KBM-7 (cell line): ENCODE measurements around the gene KRTAP3-3.
"Not testable (repeated sequence)": the region's sequence is repeated elsewhere in the genome, so short reads cannot be mapped to it uniquely, and the experiment has no call there.

Experiments
- DNase-seq: peaks from one replicate; pipeline ENCODE4 v3.0.0-alpha.2; 2015
- in situ Hi-C: fragments of 300-500 bp; cut with MboI; formaldehyde crosslinking; loops from 2 replicates; pipeline ENCODE4 v1.14.3; 2020; ENCODE audit warnings: low sequenced_read_pairs, low pct_unique_long_range_greater_than_20kb, mixed read lengths

KRTAP3-3 gene

GRCh38 chr17:40993839-40994238 is at the start of gene KRTAP3-3:
TSS of gene KRTAP3-3 (minus strand) at chr17:40994164. CDS start at chr17:40994097, 67 bp downstream.
- no peak for DNase-seq

DNA sequence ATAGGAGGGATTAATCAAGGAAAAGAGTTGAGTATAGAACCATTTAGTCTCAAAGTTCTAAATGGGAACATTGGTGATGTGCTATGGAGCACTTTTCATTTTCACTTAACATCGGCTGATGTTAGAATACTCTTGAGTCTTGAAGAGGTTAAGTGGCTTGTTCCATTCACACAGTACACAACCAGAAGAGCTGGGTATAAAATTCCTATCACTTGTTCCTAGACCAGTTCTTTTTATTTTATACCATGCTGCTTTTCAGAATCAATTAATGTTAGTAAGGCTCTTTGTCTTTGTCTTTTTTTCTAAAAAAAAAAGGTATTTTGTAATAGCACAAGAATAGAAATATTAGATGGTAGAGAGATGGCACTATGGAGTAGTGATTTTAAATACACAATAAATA is 49.0 kb upstream of the KRTAP3-3 start:
- in situ Hi-C loops: no loop called here
- DNase-seq: no peak

More at GRCh38 chr17:40993839-40994238, at the start of gene KRTAP3-3:
- in situ Hi-C loops: no loop called here

DNA sequence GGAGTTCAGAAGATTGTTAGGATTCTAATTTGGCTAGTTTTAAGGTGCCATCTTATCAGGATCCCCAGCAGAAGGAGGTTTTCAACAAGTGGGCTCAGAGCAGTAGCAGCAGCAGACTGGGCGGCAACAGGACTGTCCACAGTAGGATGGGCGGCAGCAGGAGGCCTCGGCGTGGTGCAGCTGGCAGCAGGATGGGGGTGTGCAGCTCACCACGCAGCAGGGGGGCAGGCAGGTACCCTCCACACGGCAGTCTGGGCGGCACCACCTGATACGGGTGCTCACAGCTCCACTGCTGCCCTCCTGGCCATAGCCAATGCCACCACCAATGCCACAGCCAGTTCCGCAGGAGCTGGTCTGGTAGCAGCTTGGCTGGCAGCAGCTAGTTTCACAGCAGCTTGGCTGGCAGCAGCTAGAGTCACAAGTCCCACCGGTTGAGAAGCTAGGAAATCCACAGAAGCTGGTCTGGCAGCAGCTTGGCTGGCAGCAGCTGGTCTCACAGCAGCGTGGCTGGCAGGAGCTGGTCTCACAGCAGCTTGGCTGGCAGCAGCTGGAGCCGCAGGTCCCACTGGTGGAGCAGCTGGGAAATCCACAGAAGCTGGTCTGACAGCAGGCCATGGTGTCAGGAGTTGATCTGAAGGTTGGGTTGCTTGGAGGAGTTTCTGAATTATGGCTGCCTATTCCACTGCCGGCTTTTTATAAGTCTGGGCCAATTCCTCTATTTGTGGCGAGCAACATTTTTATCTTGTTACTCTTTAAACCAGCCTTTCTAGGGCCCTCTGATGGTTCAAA is 47.0 kb upstream of the KRTAP3-3 start, which contains the start of gene KRTAP1-1:
KRTAP1-1 (minus strand) TSS at position 668 of the 789 bp plus-strand sequence; CDS start at position 615, 53 bp downstream.
- in situ Hi-C loops, DNase-seq: not testable (repeated sequence)

GRCh38 chr17:41037853-41038350 is 43.9 kb upstream of the KRTAP3-3 start:
- in situ Hi-C loops: no loop called here
- DNase-seq: no peak

GRCh38 chr17:41034346-41034935 is 40.5 kb upstream of the KRTAP3-3 start, which contains the start of gene KRTAP1-3:
TSS of gene KRTAP1-3 (minus strand) at chr17:41034874. CDS start at chr17:41034821, 53 bp downstream.
- not testable (repeated sequence) for DNase-seq

GRCh38 chr17:41029633-41030245 is 35.8 kb upstream of the KRTAP3-3 start, which contains the start of gene KRTAP1-4:
TSS of gene KRTAP1-4 (minus strand) at chr17:41030195. CDS start at chr17:41030078, 117 bp downstream.
- in situ Hi-C loops: no loop called here
- DNase-seq: no peak

More at GRCh38 chr17:41034346-41034935, 40.5 kb upstream of the KRTAP3-3 start, which contains the start of gene KRTAP1-3:
- in situ Hi-C loops: not testable (repeated sequence)

DNA sequence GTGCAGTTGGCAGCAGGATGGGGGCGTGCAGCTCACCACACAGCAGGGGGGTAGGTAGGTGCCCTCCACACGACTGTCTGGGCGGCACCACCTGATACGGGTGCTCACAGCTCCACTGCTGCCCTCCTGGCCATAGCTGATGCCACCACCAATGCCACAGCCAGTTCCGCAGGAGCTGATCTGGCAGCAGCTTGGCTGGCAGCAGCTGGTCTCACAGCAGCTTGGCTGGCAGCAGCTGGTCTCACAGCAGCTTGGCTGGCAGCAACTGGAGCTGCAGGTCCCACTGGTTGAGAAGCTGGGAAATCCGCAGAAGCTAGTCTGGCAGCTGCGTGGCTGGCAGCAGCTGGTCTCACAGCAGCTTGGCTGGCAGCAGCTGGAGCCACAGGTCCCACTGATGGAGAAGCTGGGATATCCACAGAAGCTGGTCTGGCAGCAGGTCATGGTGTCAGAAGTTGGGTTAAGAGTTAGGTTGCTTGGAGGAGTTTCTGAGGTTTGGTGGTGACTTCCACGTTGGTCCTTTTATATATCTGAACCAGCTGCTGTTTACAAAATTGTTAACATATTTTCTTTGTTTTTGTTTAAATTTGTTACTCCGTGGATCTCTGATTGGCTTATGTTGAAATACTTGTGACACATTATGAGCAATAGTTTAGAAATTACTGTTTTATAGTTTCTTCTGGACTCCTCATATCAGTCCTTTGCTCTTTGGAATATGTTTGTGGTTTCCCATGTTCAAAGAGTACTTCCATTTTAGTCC is 32.9 kb upstream of the KRTAP3-3 start, which contains the start of gene KRTAP1-5:
KRTAP1-5 (minus strand) TSS at position 494 of the 757 bp plus-strand sequence; CDS start at position 441, 53 bp downstream.
- DNase-seq: no peak
- in situ Hi-C loops: no loop called here

- in situ Hi-C loops: no loop called here
- no peak for DNase-seq
These were observed 30.7 kb upstream of the KRTAP3-3 start for GRCh38 chr17:41024697-41025096.

DNA sequence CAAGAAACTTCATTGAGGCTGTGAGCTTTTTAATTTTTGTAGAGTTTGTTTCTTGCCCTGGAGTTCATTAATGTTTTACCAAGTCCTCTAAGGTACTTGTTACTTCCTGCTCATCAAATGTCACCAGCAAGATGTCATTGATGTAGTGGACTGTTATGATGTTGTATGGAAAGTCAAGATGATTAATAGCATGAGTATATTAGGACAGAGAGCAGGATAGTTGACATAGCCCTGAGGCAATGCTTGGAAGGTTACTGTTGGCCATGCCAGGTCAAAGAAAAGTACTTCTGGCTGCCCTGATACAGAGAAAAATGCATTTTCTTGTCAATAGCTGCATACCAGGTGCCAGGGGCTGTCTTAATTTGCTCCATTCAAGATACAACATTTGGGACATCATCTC is 26.4 kb upstream of the KRTAP3-3 start:
- in situ Hi-C loops: no loop called here
- DNase-seq: no peak

- in situ Hi-C loops: no loop called here
- no peak for DNase-seq
These were observed 25.5 kb upstream of the KRTAP3-3 start for GRCh38 chr17:41019415-41019814.

DNA sequence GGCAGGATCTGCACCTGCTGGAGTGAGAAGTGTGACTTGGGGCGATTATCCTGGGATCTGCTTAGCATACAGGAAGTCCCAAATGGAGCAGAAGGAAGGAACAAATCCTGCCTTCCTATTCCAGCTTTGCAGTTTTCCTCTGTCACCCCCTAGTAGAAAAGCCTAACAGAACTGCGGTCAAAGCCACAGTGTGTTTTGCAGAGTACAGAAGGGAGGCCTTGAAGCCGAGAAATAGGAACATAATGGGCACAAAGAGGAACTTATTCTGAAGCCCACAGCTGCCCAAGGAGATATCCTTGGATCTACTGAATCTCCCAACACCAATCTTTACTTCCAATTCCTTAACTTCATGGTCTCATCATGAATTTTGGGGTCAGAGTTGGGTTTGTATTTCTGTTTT is 24.6 kb upstream of the KRTAP3-3 start:
- in situ Hi-C loops: no loop called here
- DNase-seq: no peak

- in situ Hi-C loops: no loop called here
- DNase-seq: no peak
These were observed 22.7 kb upstream of the KRTAP3-3 start for GRCh38 chr17:41016578-41017215.

DNA sequence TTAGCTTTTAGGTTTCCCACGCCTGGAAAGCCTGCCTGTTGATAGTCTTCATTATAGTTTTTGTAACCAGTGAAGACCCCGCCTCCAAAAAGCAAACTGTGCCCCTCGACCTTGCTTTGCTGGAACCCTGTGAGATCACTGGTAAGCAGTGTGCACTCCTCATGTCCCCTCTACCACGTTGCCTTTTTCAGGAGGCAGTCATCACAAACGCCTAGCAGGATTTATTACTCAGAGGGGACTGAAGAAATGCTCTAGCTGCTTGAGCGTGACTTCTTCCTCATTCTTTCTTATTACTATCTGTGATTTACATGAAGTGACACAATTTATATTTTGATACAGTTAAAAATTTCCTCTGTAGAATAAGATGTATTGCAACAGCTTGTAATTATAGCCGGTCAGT is 21.5 kb upstream of the KRTAP3-3 start:
- in situ Hi-C loops: no loop called here
- no peak for DNase-seq

GRCh38 chr17:41013606-41014005 is 19.6 kb upstream of the KRTAP3-3 start:
- DNase-seq: no peak
- in situ Hi-C loops: no loop called here

DNA sequence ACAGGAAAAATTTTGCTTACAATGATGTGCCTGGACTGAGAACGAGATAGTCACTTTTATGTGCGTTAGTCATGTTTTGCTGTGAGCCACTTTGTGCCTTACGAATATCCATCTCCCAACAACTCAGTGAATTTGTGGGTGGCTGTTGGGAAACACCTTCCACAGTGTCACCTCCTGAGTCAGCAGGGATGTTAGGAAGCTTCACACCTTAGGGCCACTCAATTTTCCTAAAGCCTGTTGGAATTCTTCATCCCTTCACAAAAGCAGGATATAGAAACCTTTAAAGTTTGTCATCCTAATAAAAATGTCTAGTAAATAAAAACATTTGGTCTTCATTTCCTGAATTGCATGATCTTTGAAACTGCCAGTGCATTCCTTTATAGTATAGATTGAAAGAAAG is 19.2 kb upstream of the KRTAP3-3 start:
- no peak for DNase-seq
- in situ Hi-C loops: no loop called here

DNA sequence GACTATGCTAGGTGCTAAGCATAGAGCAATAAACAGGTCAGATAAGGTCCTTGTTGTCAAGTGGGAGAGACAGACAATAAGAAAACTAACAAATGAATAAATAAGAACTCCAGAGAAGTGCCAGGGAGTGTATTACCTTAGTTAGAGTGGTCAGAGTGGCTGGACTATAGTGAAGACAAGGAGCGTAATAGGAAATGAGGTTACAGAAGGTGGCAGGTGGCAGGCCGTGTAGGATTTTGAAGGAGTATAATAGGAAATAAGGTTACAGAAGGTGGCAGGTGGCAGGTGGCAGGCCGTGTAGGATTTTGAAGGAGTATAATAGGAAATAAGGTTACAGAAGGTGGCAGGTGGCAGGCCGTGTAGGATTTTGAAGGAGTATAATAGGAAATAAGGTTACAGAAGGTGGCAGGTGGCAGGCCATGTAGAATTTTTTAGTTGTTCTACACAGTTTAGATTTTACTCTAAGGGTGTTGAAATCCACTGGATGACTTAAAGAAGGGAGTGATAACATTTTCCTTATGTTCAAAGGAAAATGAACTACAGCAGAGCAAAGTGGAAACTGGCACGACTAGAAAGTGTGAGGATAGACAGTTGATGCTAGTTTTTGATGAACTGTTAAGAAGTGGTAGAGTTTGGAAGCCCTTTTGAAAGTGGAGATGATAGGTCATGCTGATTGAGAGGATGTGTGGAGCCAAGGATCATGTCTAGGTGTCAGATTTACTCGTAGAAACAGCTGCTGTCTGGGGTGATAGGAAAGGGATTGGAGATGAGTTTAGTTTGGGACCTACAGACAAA is 18.6 kb upstream of the KRTAP3-3 start:
- DNase-seq: no peak
- in situ Hi-C loops: no loop called here

DNA sequence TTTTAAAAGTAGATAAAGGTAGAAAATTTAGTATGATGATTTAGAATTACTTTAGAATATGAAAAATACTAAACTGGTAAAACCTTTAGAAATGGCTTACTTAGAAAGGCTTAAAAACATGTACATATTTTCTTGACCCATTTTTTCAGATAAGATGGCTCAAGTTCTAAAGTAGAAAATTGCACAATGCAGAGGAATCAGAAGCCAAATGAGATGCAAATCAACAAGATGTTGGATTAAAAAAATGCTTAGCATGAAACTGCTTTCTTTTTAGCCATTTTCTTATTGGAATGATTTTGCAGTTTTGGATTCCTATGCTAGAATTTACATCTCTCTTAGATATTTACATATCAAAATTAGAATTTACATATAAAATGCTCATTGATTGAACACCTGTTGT is 16.5 kb upstream of the KRTAP3-3 start:
- no peak for DNase-seq
- in situ Hi-C loops: no loop called here

GRCh38 chr17:41009936-41010335 is 16.0 kb upstream of the KRTAP3-3 start:
- in situ Hi-C loops: no loop called here
- DNase-seq: no peak
